Middle frontal gyrus (tissue), 1 donor: ENCODE results near the gene HLA-DPA1.
A peak's percentile ranks its signal among the peaks of the same experiment; 100 is the strongest.
"Not testable (repeated sequence)": the region's sequence is repeated elsewhere in the genome, so short reads cannot be mapped to it uniquely, and the experiment has no call there.

ENCODE experiments used
- DNase-seq: peaks from one replicate; pipeline ENCODE4 v3.0.0-alpha.2; 2015; ENCODE audit warnings: low spot score; ENCODE audit errors: extremely low spot score

HLA-DPA1 gene

GRCh38 chr6:33073431-33073871, at the start of gene HLA-DPA1:
Gene HLA-DPA1, minus strand, starts transcription at chr6:33073649.
- no peak for DNase-seq

GRCh38 chr6:33123181-33123580, 49.7 kb upstream of the HLA-DPA1 start:
- DNase-seq: no peak

- no peak for DNase-seq
Observed at GRCh38 chr6:33120001-33120400, 46.6 kb upstream of the HLA-DPA1 start.

GRCh38 chr6:33118525-33119123, 45.2 kb upstream of the HLA-DPA1 start:
- DNase-seq: no peak

- DNase-seq: no peak
Observed at GRCh38 chr6:33117811-33118277, 44.4 kb upstream of the HLA-DPA1 start.

DNA sequence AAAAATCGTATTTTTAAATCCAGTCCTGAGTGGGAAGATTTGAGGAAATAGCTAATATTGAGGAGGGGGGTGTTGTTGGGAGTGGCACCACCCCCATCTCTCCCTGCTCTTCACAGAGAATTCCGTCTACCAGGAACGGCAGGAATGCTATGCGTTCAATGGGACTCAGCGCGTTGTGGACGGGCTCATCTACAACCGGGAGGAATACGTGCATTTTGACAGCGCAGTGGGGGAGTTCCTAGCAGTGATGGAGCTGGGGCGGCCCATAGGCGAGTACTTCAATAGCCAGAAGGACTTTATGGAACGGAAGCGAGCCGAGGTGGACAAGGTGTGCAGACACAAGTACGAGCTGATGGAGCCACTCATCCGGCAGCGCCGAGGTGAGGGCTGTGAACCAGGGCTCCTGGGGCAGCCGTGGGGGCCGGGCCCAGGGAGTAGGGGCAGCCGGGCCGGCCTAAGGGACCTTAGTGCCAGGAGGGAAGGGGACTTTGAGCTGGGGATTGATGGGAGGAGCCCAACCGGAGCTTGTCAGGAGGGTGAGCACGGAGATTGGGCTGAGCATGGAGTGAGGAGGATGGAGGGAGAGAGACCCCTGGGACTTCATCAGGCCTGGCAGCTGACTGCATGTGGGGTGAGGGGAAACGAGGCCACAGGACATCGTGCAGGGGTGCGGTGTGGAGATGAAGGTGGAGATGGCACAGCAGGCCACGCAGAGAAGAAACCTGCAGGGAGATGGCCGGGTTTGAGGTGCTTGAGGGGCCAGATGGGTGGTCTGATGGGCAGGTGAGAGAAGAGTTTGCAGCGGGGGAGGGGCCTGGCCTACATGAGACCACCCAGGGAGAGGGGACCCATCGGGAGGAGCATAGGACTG, 43.6 kb upstream of the HLA-DPA1 start:
- DNase-seq: no peak

- DNase-seq: no peak
Observed at GRCh38 chr6:33116417-33116816, 43.0 kb upstream of the HLA-DPA1 start.

DNA sequence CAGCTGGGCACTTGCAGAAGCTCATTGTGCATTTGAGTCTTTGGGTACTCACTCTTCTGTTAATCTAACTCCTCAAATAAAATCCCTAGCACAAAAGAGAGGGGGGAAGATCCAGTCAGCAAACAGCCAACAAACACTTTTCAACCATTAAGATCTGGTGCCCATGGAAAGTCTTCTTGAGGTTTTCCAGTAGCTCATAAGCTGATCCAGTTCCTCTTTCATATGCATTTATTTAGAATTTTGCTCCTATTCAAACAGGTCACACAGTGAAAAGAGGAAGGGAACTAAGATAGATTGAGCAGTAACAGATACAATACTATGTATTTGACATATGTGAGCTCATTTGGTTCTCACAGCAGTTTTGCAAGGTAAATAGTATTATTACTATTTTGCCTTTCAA, 41.0 kb upstream of the HLA-DPA1 start:
- no peak for DNase-seq

GRCh38 chr6:33113755-33114154, 40.3 kb upstream of the HLA-DPA1 start:
- no peak for DNase-seq

- peak; percentile 67 for DNase-seq
Observed at GRCh38 chr6:33112148-33112547, 38.7 kb upstream of the HLA-DPA1 start.

DNA sequence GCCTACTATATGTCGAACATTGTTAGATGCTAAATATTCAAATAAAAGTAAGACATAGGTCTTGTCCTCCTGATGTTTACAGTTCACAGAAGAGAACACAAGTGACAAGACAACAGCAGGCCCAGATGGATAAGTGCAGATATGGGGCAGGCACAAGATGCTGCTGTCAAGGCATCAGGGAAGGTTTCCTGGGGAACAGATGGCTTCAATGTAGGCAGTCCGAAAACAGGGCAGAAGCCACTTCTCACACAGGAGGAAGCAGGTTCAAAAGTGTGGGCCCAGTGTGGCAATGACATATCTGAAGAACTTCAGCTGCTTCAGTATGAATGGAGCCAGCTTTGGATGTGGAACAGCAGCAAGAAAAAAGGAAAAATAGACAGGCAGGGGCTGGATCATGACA, 34.9 kb upstream of the HLA-DPA1 start:
- DNase-seq: no peak

GRCh38 chr6:33107641-33108040, 34.2 kb upstream of the HLA-DPA1 start:
- DNase-seq: no peak

DNA sequence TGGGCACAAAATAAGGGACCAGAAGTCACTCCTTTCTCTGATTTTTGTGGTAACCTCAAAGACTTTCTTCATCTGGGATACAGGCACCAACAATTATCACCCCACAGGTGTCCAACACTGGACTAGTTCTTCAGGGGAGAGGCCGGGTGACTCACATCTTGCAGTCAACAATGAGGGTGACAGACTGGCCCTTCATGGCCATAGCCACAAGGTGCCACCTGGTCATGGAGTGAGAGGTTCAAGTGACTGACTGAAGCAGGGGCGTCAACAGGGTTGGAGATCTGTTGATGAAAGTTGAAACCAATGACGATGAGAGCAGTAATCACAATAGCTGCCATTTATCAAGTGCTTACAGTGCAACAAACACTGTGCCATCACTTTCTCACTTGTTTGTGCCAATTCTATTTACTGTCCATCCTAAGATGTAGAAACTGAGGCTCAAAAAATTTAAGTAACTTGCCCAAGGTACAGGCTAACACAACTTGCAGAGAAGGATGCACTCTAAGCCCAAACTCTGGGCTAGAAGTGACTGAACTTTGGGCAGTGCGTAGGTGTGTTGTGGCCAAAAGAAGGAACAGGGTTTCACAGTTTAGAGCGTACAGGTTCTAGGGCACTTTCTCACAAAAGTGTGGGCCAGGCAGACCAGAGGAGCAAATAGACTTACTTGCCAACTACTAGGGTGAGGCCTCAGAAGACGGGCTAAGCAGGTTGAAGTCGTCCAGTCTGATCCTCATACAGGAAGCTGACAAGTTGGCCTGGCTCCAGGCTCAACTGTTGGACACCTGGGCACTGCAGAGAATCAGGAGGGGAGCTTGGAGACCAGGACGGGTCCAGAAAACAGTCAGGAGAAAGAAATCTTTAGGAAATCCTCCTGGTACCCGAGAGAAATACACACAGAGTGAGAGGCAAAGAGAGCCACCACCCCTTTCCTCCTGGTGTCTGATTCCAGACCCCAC, 32.7 kb upstream of the HLA-DPA1 start:
- no peak for DNase-seq

- DNase-seq: no peak
Observed at GRCh38 chr6:33105386-33105785, 31.9 kb upstream of the HLA-DPA1 start.

DNA sequence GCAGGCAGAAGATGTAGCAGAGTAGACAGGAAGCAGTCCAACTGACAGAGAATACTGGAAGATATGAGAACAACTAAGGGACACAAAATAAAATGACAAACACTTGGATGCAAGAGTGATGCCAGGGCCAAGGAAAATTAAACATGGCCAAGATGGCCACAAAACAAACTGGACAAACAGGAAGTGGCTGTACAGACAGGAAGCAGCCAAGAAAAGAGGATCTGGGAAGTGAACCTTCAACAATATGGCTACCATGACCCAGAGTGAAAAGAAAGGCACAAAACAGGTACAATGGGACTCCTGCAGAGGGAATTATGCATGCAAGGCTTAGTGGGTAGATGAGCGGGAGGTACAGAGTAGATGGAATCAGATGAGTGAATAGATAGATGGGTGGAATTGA, 31.4 kb upstream of the HLA-DPA1 start:
- no peak for DNase-seq

- DNase-seq: no peak
Observed at GRCh38 chr6:33103776-33104175, 30.3 kb upstream of the HLA-DPA1 start.

DNA sequence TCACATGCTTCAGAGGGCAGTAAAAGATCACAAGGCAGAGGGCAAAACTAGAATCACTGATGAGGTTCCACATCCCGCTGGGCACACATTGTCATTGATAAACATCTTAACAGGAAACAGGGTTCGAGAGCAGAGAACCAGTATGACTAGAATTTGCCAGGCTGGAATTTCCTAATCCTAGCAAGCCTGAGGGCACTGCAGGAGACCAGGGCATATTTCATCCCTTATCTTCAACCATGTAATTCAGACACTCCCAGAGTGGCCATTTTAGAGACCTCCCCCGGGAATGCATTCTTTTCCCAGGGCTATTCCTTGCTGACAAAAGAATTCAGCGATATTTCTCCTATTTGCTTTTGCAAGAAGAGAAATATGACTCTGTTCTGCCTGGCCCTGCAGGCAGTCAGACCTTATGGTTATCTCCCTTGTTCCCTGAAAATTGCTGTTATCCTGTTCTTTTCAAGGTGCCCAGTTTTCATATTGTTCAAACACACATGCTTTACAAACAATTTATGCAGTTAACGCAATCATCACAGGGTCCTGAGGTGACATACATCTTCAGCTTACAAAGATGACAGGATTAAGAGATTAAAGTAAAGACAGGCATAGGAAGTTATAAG, 27.8 kb upstream of the HLA-DPA1 start:
- DNase-seq: not testable (repeated sequence)

- no peak for DNase-seq
Observed at GRCh38 chr6:33095681-33096080, 22.2 kb upstream of the HLA-DPA1 start.

DNA sequence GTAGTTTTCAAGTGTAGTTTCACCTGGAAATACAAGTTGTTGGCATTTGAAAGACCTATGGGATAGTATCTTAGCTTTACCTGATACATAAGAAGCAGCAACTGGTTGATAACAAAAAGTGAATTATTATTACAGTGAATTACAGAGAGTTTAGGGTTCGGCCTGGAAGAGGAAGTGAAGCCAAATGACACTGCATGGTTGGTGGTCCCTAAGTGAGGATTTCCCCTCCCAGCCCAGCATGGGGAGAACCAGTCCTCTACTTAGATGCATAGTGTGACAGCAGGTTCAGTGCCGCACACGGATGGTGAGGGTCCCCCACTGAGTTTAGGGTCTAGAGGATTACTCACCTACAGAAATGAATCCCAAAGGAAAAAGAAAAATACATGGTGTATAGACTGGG, 20.4 kb upstream of the HLA-DPA1 start:
- no peak for DNase-seq

- no peak for DNase-seq
Observed at GRCh38 chr6:33092385-33092784, 18.9 kb upstream of the HLA-DPA1 start.

DNA sequence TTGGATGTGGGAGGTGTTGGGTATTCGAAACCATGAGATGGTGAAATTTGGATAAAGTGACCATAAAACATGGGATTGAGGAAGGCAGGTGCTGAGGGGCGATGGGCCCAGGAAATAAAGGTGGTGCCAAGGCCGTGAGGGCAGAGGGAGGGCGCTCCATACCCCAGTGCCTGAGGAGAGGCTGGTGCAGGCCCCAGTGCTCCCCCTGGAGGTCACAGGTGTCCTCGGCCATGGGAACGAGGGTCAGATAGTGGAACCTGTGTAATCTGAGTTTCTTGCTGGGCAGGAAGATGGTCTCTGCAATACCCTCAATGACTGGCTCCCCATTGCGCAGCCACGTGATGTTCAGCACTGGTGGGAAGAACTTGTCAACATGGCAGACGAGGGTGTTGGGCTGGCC, 18.5 kb upstream of the HLA-DPA1 start:
- no peak for DNase-seq
